GM21723 (cell line): ENCODE data around the gene CPB1.

Experiments
- ATAC-seq: cut with Tn5 transposase; IDR thresholded peaks from one replicate; pipeline ENCODE4 v1.9.1; 2021; ENCODE audit warnings: mild to moderate bottlenecking, moderate library complexity; ENCODE audit not compliant: unreplicated experiment

The CPB1 gene

GRCh38 chr3:148880681-148881080 is 53.1 kb downstream of the CPB1 start:
- no peak for ATAC-seq

DNA sequence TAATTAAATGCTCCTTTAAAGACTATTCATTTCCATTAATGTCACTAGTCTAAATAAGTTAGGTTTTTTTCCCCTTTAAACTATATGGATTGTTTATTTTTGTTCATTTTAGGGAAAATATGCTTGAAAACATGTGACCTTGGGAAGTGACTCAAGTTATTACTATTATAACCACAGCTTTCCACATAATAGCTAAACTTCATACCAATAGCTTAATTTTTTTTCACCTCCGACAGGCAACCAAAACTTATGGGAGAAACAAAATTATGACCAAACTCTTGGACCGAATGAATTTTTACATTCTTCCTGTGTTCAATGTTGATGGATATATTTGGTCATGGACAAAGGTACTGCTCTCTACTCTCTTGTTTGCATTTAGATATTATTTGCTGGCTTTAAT is 53.7 kb downstream of the CPB1 start:
- ATAC-seq: no peak

DNA sequence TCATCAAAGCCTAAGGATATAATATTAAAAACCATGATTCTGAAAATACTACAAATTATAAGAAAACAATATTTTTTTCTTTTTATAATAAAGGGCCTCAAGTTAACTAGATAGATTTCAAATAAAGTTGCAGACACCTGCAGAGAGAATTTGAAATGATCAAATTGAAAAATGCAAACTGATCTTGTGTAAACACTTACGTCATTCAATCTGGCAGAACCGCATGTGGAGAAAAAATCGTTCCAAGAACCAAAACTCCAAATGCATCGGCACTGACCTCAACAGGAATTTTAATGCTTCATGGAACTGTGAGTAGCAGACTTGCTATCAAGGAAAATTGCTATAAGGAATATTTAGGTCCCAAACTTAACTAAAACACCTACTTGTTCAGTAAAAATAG is 54.7 kb downstream of the CPB1 start:
- ATAC-seq: no peak

GRCh38 chr3:148883163-148883562 is 55.6 kb downstream of the CPB1 start:
- ATAC-seq: no peak

DNA sequence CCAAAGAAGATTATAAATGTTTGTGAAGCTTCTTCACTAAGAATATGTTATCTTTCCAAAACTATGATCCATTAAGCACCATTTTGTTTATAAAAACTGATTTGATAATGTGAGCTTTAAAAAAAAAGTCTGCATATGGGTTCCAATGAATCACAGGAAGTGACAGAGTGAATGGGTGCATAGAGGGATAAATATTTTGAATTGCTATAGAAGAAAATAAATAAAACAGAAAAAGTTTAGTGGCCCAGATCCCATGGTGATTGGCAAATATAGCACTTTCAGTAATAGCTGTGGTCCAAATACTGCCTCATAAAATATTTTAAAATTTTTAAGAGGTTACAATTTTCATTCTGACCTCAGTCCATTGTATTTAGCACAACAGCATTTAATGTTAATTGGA is 56.6 kb downstream of the CPB1 start:
- ATAC-seq: no peak

DNA sequence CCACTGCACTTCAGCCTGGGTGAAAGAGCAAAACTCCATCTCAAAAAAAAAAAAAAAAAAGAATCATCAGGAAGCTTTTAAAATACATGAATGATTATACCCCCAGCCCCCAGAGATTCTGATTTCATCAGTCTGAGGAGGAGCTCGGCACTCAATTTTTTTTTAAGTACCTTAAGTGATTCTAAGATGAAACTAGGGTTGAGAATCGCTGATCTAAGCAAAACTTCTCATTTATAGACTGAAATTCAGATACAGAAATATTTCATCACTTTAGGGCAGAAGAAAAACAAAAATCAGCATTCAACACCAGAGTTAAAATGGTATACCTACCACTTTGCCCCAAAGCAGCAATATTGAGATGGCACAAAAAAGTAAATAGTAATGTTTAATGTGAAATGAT is 62.2 kb downstream of the CPB1 start:
- ATAC-seq: no peak

DNA sequence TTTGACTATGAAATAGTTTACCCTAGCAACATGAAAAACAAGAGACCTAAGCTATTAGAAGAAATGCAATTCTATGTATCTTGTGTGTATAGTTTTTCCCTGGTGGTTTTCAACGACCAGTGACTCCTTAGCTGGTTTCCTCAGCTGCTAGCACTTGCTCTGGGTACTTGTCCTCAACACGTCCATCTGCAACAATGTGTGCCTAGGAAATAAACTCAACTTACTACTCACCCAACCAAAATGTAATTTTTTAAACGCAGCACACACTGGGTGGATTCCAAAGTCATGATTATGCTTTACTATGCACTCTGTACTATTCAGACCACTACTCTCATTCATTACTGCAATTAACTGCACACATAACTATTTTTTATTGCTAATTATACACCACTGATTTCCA is 68.5 kb downstream of the CPB1 start:
- no peak for ATAC-seq

GRCh38 chr3:148901987-148902791 is 74.6 kb downstream of the CPB1 start:
- no peak for ATAC-seq

DNA sequence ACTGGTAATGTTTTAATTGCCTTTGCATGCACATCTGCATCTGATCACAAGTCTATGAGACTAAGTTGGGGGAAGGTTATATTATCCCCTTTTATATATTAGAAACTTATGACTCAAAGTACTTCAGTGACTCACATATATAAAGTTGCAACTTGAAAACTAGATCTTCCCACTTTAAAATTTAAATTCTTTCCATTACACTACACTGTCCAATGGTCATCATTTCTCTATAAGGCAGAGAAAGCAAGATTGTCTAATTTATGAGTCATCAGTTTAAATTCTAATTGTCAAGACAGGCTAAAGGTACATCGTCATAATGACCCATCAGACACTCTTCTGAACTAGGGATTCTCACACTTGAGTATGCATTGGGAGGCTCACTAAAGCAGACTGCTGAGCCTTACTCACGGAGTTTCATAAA is 75.4 kb downstream of the CPB1 start:
- no peak for ATAC-seq

GRCh38 chr3:148903941-148904340 is 76.3 kb downstream of the CPB1 start:
- ATAC-seq: no peak

DNA sequence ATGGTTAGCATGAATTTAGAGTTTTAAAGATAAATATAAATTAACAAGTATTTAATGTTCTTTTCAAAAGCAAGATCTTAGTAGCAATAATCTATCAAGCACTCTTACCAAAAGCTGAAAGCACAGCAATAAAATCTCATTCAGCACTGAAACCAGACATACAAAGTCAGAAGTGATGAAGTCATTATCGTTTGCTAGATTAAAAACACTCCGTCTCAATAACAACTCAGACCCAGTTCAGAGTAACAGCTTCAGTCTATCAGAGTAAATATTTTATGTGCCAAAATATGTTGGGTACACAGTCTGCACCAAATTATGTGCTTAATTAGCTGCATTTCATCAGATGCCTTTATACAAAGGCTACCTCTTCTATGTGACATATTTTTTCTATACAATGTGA is 79.1 kb downstream of the CPB1 start:
- ATAC-seq: no peak
